GM18909 (cell line): ENCODE results near the gene SIT1.
A peak's percentile ranks its signal among the peaks of the same experiment; 100 is the strongest.
"Not testable (repeated sequence)": the region's sequence is repeated elsewhere in the genome, so short reads cannot be mapped to it uniquely, and the experiment has no call there.

ENCODE experiments used
- ATAC-seq: cut with Tn5 transposase; IDR thresholded peaks from one replicate; pipeline ENCODE4 v1.9.1; 2021; ENCODE audit warnings: mild to moderate bottlenecking; ENCODE audit not compliant: unreplicated experiment, poor library complexity

Gene SIT1

GRCh38 chr9:35639225-35639624 lies 11.5 kb downstream of the SIT1 start:
- ATAC-seq, result not testable (repeated sequence)

DNA sequence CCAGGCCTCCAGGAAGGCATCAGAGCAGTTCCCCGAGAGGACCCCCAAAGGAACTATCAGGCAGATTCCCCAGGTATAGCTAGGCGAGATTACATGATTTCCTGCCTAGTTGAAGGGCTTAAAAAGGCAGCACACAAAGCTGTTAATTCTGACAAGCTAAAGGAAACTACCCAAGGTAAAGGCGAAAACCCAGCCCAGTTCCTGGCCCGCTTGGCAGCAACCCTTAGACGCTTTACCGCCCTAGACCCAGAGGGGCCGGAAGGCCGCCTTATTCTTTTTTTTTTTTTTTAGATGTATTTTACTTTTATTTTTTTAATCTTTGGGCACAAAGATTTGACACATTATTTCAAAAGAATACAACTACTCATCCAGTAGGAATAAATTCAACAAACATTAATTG lies 12.0 kb downstream of the SIT1 start:
- not testable (repeated sequence) for ATAC-seq

GRCh38 chr9:35637427-35637955 lies 13.2 kb downstream of the SIT1 start:
- not testable (repeated sequence) for ATAC-seq

- ATAC-seq, result not testable (repeated sequence)
Observed at GRCh38 chr9:35636877-35637246, 13.9 kb downstream of the SIT1 start.

GRCh38 chr9:35636135-35636876 lies 14.4 kb downstream of the SIT1 start:
- no peak for ATAC-seq

GRCh38 chr9:35635730-35636129 lies 15.0 kb downstream of the SIT1 start:
- ATAC-seq, result no peak

GRCh38 chr9:35629597-35629996 lies 21.1 kb downstream of the SIT1 start:
- ATAC-seq, result no peak

DNA sequence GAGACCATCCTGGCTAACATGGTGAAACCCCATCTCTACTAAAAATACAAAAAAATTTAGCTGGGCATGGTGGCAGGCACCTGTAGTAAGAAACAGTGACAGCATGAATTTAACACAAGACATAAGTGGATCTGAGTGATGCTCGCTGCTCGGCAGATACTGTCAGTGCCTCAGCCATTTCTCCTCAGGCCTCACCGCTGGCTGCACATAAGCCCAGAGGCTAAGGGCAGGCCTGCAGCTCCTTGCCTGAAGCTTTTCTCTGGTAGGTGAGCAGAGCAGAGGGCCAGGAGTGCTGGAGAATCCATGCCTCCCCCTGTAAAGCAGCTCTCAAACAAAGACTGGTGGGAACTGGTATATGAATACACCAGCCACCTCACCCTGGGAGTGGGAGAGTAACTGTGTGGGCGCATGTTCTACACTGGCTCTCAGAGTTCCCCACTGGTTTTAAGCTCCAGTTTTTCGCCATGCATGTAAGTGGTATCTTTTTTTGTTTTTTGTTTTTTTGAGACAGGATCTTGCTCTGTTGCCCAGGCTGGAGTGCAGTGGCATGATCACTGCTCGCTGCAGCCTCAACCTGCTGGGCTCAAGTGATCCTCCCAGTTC lies 22.2 kb downstream of the SIT1 start:
- ATAC-seq, result no peak

DNA sequence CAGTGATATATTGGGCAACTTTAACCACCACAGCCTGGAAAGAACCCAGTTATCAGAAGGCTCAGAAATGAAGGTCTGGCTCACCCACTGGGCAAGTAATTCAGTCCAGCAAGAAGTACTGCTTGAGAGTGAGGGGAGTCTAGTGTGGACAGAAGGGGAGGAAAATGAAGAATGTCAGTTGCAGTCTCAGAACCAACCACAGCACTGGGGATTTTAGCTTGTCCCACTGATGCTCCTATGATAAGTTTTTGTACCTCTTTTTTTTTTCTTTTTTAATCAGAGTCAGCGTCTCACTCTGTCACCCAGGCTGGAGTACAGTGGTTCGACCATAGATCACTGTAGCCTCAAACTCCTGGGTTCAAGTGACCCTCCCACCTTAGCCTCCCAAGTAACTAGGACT lies 23.2 kb downstream of the SIT1 start:
- no peak for ATAC-seq

DNA sequence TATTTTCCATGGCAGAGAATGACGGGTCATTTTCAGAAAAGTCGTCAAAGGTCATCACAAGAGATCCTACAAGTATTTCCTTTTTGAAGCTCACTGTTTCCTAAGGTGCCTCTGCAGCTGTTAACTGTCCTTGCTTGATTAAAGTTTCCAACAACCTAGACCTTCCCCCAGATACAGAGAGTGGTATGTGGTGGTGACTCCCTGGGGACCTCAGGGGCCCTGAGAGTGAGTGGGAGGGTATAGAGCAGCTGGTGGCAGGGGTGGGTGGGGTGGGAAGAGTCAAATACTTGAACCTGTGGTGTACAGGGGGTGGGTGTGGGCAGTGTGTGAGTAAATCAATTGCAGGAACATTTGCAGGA lies 31.0 kb downstream of the SIT1 start:
- ATAC-seq, result peak; percentile 66

- ATAC-seq, result peak; percentile 62
Observed at GRCh38 chr9:35618854-35619799, 31.6 kb downstream of the SIT1 start.

GRCh38 chr9:35618325-35618727 lies 32.4 kb downstream of the SIT1 start, which contains the start of gene CD72:
TSS of gene CD72 (minus strand) at chr9:35618413. CDS start at chr9:35618303, 110 bp downstream.
- no peak for ATAC-seq

GRCh38 chr9:35617548-35617947 lies 33.2 kb downstream of the SIT1 start:
- no peak for ATAC-seq

- ATAC-seq, result peak; percentile 34
Observed at GRCh38 chr9:35616681-35617459, 33.9 kb downstream of the SIT1 start.

DNA sequence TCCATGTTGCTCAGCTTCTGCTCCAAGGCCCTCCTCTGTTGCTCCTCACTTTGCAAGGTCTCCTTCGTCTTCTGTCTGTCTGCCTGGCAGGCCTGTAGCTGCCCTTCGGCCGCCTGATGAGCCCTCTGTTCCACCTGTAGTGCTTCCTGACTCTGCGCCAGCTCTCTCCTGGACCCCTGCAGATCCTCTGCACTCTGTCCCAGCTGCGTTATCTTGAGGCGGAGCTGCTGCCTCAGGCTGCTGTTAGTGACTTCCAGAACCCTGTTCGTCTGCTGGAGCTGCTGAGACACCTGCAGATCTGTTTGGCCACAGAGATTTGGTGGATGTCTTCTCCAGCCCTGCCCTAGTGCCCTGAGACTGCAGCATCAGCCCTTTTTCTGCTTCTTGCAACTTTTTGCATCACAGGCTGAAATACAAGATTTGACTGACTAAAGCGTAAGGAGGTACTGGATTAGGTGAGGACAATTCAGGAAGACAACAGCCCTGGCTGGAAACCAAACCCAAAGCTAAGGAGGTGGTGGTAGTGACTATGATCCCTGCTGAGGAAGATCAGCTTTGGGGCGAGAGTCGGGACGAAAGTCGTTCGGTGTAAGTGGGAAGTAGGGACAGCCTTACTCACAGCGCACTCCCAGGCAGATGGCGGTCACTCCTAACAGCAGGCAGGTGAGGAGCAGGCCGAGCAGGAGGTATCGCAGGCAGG lies 34.6 kb downstream of the SIT1 start:
- ATAC-seq, result no peak

- ATAC-seq, result no peak
Observed at GRCh38 chr9:35612843-35613242, 37.9 kb downstream of the SIT1 start.

- not testable (repeated sequence) for ATAC-seq
Observed at GRCh38 chr9:35612066-35612465, 38.7 kb downstream of the SIT1 start.

GRCh38 chr9:35611230-35611797 lies 39.4 kb downstream of the SIT1 start:
- ATAC-seq, result no peak

GRCh38 chr9:35609820-35610163 lies 40.9 kb downstream of the SIT1 start:
- no peak for ATAC-seq
